Kidney capillary endothelial cell (primary cell): ENCODE results near the gene GBF1.
"Not testable (repeated sequence)": the region's sequence is repeated elsewhere in the genome, so short reads cannot be mapped to it uniquely, and the experiment has no call there.

Experiments used
- DNase-seq: peaks from one replicate; pipeline ENCODE4 v3.0.0-alpha.2; 2018; ENCODE audit warnings: low spot score

Gene GBF1

GRCh38 chr10:102274062-102274461, 28.7 kb downstream of the GBF1 start:
- DNase-seq, result no peak

- no peak for DNase-seq
These were observed 30.0 kb downstream of the GBF1 start for GRCh38 chr10:102275343-102275742.

GRCh38 chr10:102279104-102279503, 33.8 kb downstream of the GBF1 start:
- no peak for DNase-seq

GRCh38 chr10:102280397-102281101, 35.2 kb downstream of the GBF1 start:
- peak; percentile 30 for DNase-seq

- peak; percentile 30 for DNase-seq
These were observed 35.8 kb downstream of the GBF1 start for GRCh38 chr10:102281102-102281487.

GRCh38 chr10:102283488-102283887, 38.2 kb downstream of the GBF1 start:
- no peak for DNase-seq

- DNase-seq, result no peak
These were observed 38.6 kb downstream of the GBF1 start for GRCh38 chr10:102283890-102284289.

- DNase-seq, result no peak
These were observed 39.2 kb downstream of the GBF1 start for GRCh38 chr10:102284531-102284930.

- no peak for DNase-seq
These were observed 39.8 kb downstream of the GBF1 start for GRCh38 chr10:102285133-102285532.

GRCh38 chr10:102286216-102286615, 40.9 kb downstream of the GBF1 start:
- DNase-seq, result no peak

GRCh38 chr10:102287538-102287937, 42.2 kb downstream of the GBF1 start:
- no peak for DNase-seq

- no peak for DNase-seq
These were observed 42.7 kb downstream of the GBF1 start for GRCh38 chr10:102287991-102288390.

- no peak for DNase-seq
These were observed 44.0 kb downstream of the GBF1 start for GRCh38 chr10:102289356-102289755.

GRCh38 chr10:102289840-102290239, 44.5 kb downstream of the GBF1 start:
- DNase-seq, result no peak

GRCh38 chr10:102291221-102291905, 46.0 kb downstream of the GBF1 start:
- DNase-seq, result no peak

- no peak for DNase-seq
These were observed 51.8 kb downstream of the GBF1 start for GRCh38 chr10:102297101-102297500.

- DNase-seq, result no peak
These were observed 53.6 kb downstream of the GBF1 start for GRCh38 chr10:102298899-102299298.

GRCh38 chr10:102299873-102300272, 54.5 kb downstream of the GBF1 start:
- DNase-seq, result no peak

GRCh38 chr10:102300278-102300843, 55.0 kb downstream of the GBF1 start:
- no peak for DNase-seq

- DNase-seq, result not testable (repeated sequence)
These were observed 55.6 kb downstream of the GBF1 start for GRCh38 chr10:102300912-102301311.

- DNase-seq, result not testable (repeated sequence)
These were observed 56.0 kb downstream of the GBF1 start for GRCh38 chr10:102301332-102301731.

GRCh38 chr10:102302611-102303010, 57.3 kb downstream of the GBF1 start:
- no peak for DNase-seq

GRCh38 chr10:102306006-102306405, 60.7 kb downstream of the GBF1 start:
- DNase-seq, result no peak
